Activated naive CD4-positive, alpha-beta T cell treated with anti-CD3 and anti-CD28 coated beads, Interleukin-2, amount 10 ng/mL, durations not matched to agents 7 days and 5 days (primary cell): ENCODE measurements around the gene DNAH7.

Experiments used
- CTCF ChIA-PET: fragments of 350-600 bp; sonication (Branson Sonifier 250); formaldehyde crosslinking; loops from one replicate; lab custom pipeline; 2021; ENCODE audit warnings: antibody characterized with exemption; lab: Charles Lee
- DNase-seq: peaks from one replicate; pipeline ENCODE4 v3.0.0-alpha.2; 2020
- H3K27ac Mint-ChIP-seq: one replicate; pipeline ENCODE4 v1.8.0; 2021; ENCODE audit warnings: mild to moderate bottlenecking, moderate library complexity, mixed read lengths
- H3K27me3 Mint-ChIP-seq: one replicate; pipeline ENCODE4 v1.8.0; 2021; ENCODE audit warnings: mild to moderate bottlenecking, mixed read lengths
- H3K36me3 Mint-ChIP-seq: one replicate; pipeline ENCODE4 v1.8.0; 2021; ENCODE audit warnings: mixed read lengths
- H3K4me1 Mint-ChIP-seq: one replicate; pipeline ENCODE4 v1.8.0; 2021; ENCODE audit warnings: mixed read lengths
- H3K4me3 Mint-ChIP-seq: one replicate; pipeline ENCODE4 v1.8.0; 2021; ENCODE audit warnings: mild to moderate bottlenecking, moderate library complexity, mixed read lengths
- H3K9me3 Mint-ChIP-seq: one replicate; pipeline ENCODE4 v1.8.0; 2021; ENCODE audit warnings: mixed read lengths

The DNAH7 gene

GRCh38 chr2:195850764-195851163, 217.9 kb downstream of the DNAH7 start:
- no peak overlapping the region for H3K27ac Mint-ChIP-seq
- peaks cover 5% of the 10 kb centered on the region for H3K27me3 Mint-ChIP-seq
- no peaks in the 10 kb centered on the region for H3K4me1 Mint-ChIP-seq
- no peaks in the 10 kb centered on the region for H3K36me3 Mint-ChIP-seq
- CTCF ChIA-PET, result no interaction called here
- H3K9me3 Mint-ChIP-seq, result no peaks in the 10 kb centered on the region
- no peak overlapping the region for H3K4me3 Mint-ChIP-seq
- no peak for DNase-seq

- DNase-seq, result no peak
These were observed 220.3 kb downstream of the DNAH7 start for GRCh38 chr2:195848119-195848899.

GRCh38 chr2:195842932-195843331, 225.7 kb downstream of the DNAH7 start:
- Mint-ChIP-seq H3K27me3 (no peaks in the 10 kb centered on the region), H3K4me1 (peaks cover 6% of the 10 kb centered on the region), H3K27ac (no peak overlapping the region), H3K36me3 (no peaks in the 10 kb centered on the region), H3K4me3 (no peak overlapping the region), H3K9me3 (no peaks in the 10 kb centered on the region)
- CTCF ChIA-PET, result no interaction called here
- DNase-seq, result no peak

More at GRCh38 chr2:195848119-195848899, 220.3 kb downstream of the DNAH7 start:
- no peaks in the 10 kb centered on the region for H3K4me1 Mint-ChIP-seq
- no peaks in the 10 kb centered on the region for H3K9me3 Mint-ChIP-seq
- no peak overlapping the region for H3K27ac Mint-ChIP-seq
- CTCF ChIA-PET, result no interaction called here
- no peaks in the 10 kb centered on the region for H3K36me3 Mint-ChIP-seq
- no peak overlapping the region for H3K4me3 Mint-ChIP-seq
- H3K27me3 Mint-ChIP-seq, result peaks cover 5% of the 10 kb centered on the region

GRCh38 chr2:195838002-195838401, 230.6 kb downstream of the DNAH7 start:
- CTCF ChIA-PET, result interaction anchor here (0.8 kb wide), 1 partner anchor 9 kb away, joined by 3 read pairs; no protein-coding TSS in a partner anchor
- H3K27ac Mint-ChIP-seq, result no peak overlapping the region
- no peaks in the 10 kb centered on the region for H3K36me3 Mint-ChIP-seq
- DNase-seq, result no peak
- H3K27me3 Mint-ChIP-seq, result no peaks in the 10 kb centered on the region
- peaks cover 5% of the 10 kb centered on the region for H3K4me1 Mint-ChIP-seq
- H3K9me3 Mint-ChIP-seq, result no peaks in the 10 kb centered on the region
- H3K4me3 Mint-ChIP-seq, result no peak overlapping the region

- no peaks in the 10 kb centered on the region for H3K4me1 Mint-ChIP-seq
- no peak overlapping the region for H3K27ac Mint-ChIP-seq
- no peaks in the 10 kb centered on the region for H3K27me3 Mint-ChIP-seq
- CTCF ChIA-PET, result no interaction called here
- no peak overlapping the region for H3K4me3 Mint-ChIP-seq
- H3K9me3 Mint-ChIP-seq, result no peaks in the 10 kb centered on the region
- no peak for DNase-seq
- no peaks in the 10 kb centered on the region for H3K36me3 Mint-ChIP-seq
These were observed 232.6 kb downstream of the DNAH7 start for GRCh38 chr2:195836002-195836401.

GRCh38 chr2:195834836-195835235, 233.8 kb downstream of the DNAH7 start:
- no peak for DNase-seq
- Mint-ChIP-seq H3K9me3 (no peaks in the 10 kb centered on the region), H3K27ac (no peak overlapping the region), H3K36me3 (no peaks in the 10 kb centered on the region), H3K4me3 (no peak overlapping the region), H3K27me3 (no peaks in the 10 kb centered on the region), H3K4me1 (no peaks in the 10 kb centered on the region)
- CTCF ChIA-PET, result no interaction called here

- Mint-ChIP-seq H3K4me1 (no peaks in the 10 kb centered on the region), H3K36me3 (no peaks in the 10 kb centered on the region), H3K27ac (no peak overlapping the region), H3K27me3 (no peaks in the 10 kb centered on the region), H3K9me3 (no peaks in the 10 kb centered on the region), H3K4me3 (no peak overlapping the region)
- CTCF ChIA-PET, result no interaction called here
- DNase-seq, result no peak
These were observed 237.4 kb downstream of the DNAH7 start for GRCh38 chr2:195830968-195831950.

GRCh38 chr2:195824478-195824877, 244.2 kb downstream of the DNAH7 start:
- peaks cover 3% of the 10 kb centered on the region for H3K27me3 Mint-ChIP-seq
- no peaks in the 10 kb centered on the region for H3K9me3 Mint-ChIP-seq
- DNase-seq, result no peak

GRCh38 chr2:195823206-195823605, 245.4 kb downstream of the DNAH7 start:
- CTCF ChIA-PET, result no interaction called here

More at GRCh38 chr2:195824478-195824877, 244.2 kb downstream of the DNAH7 start:
- no peak overlapping the region for H3K4me3 Mint-ChIP-seq
- H3K36me3 Mint-ChIP-seq, result no peaks in the 10 kb centered on the region
- CTCF ChIA-PET, result no interaction called here
- H3K4me1 Mint-ChIP-seq, result no peaks in the 10 kb centered on the region
- no peak overlapping the region for H3K27ac Mint-ChIP-seq

GRCh38 chr2:195821566-195821932, 247.1 kb downstream of the DNAH7 start:
- CTCF ChIA-PET, result no interaction called here
- H3K4me3 Mint-ChIP-seq, result no peak overlapping the region
- no peak overlapping the region for H3K27ac Mint-ChIP-seq
- H3K27me3 Mint-ChIP-seq, result peaks cover 3% of the 10 kb centered on the region
- no peaks in the 10 kb centered on the region for H3K36me3 Mint-ChIP-seq
- H3K4me1 Mint-ChIP-seq, result no peaks in the 10 kb centered on the region
- DNase-seq, result no peak
- H3K9me3 Mint-ChIP-seq, result no peaks in the 10 kb centered on the region

More at GRCh38 chr2:195823206-195823605, 245.4 kb downstream of the DNAH7 start:
- H3K4me1 Mint-ChIP-seq, result no peaks in the 10 kb centered on the region
- H3K9me3 Mint-ChIP-seq, result no peaks in the 10 kb centered on the region
- no peak overlapping the region for H3K27ac Mint-ChIP-seq
- H3K27me3 Mint-ChIP-seq, result peaks cover 3% of the 10 kb centered on the region
- no peaks in the 10 kb centered on the region for H3K36me3 Mint-ChIP-seq
- no peak for DNase-seq
- H3K4me3 Mint-ChIP-seq, result no peak overlapping the region

GRCh38 chr2:195820867-195821565, 247.6 kb downstream of the DNAH7 start:
- CTCF ChIA-PET, result no interaction called here
- Mint-ChIP-seq H3K9me3 (no peaks in the 10 kb centered on the region), H3K36me3 (no peaks in the 10 kb centered on the region), H3K27me3 (peaks cover 3% of the 10 kb centered on the region), H3K4me1 (no peaks in the 10 kb centered on the region), H3K27ac (peak overlapping the region; percentile 43), H3K4me3 (no peak overlapping the region)
- no peak for DNase-seq

- peaks cover under 1% of the 10 kb centered on the region for H3K27me3 Mint-ChIP-seq
- no peak for DNase-seq
- CTCF ChIA-PET, result no interaction called here
- H3K4me3 Mint-ChIP-seq, result no peak overlapping the region
- H3K9me3 Mint-ChIP-seq, result no peaks in the 10 kb centered on the region
- H3K4me1 Mint-ChIP-seq, result no peaks in the 10 kb centered on the region
- H3K27ac Mint-ChIP-seq, result no peak overlapping the region
- no peaks in the 10 kb centered on the region for H3K36me3 Mint-ChIP-seq
These were observed 248.3 kb downstream of the DNAH7 start for GRCh38 chr2:195820373-195820772.

GRCh38 chr2:195819276-195819675, 249.4 kb downstream of the DNAH7 start:
- DNase-seq, result no peak
- Mint-ChIP-seq H3K27me3 (no peaks in the 10 kb centered on the region), H3K36me3 (no peaks in the 10 kb centered on the region), H3K9me3 (no peaks in the 10 kb centered on the region), H3K4me3 (no peak overlapping the region), H3K4me1 (no peaks in the 10 kb centered on the region), H3K27ac (no peak overlapping the region)
- CTCF ChIA-PET, result no interaction called here

- H3K9me3 Mint-ChIP-seq, result no peaks in the 10 kb centered on the region
- no peaks in the 10 kb centered on the region for H3K36me3 Mint-ChIP-seq
- CTCF ChIA-PET, result no interaction called here
- no peak overlapping the region for H3K27ac Mint-ChIP-seq
- DNase-seq, result no peak
- H3K4me1 Mint-ChIP-seq, result no peaks in the 10 kb centered on the region
- H3K4me3 Mint-ChIP-seq, result no peak overlapping the region
- H3K27me3 Mint-ChIP-seq, result no peaks in the 10 kb centered on the region
These were observed 250.1 kb downstream of the DNAH7 start for GRCh38 chr2:195818526-195818925.
